Inflammatory macrophage treated with lipopolysaccharide for 4 hours (primary cell): Measurements from ENCODE around the gene LARGE1.
"Not testable (repeated sequence)": the region's sequence is repeated elsewhere in the genome, so short reads cannot be mapped to it uniquely, and the experiment has no call there.

Experiments
- DNase-seq: peaks from one replicate; pipeline ENCODE4 v3.0.0-alpha.2; 2020

The LARGE1 gene

GRCh38 chr22:33461698-33462434, 458.4 kb downstream of the LARGE1 start:
- no peak for DNase-seq

GRCh38 chr22:33461245-33461644, 459.0 kb downstream of the LARGE1 start:
- not testable (repeated sequence) for DNase-seq

- DNase-seq = no peak
Observed at GRCh38 chr22:33459137-33459536, 461.1 kb downstream of the LARGE1 start.

GRCh38 chr22:33456511-33456910, 463.8 kb downstream of the LARGE1 start:
- DNase-seq = no peak

- no peak for DNase-seq
Observed at GRCh38 chr22:33455036-33455435, 465.2 kb downstream of the LARGE1 start.

- no peak for DNase-seq
Observed at GRCh38 chr22:33451866-33452469, 468.3 kb downstream of the LARGE1 start.

- no peak for DNase-seq
Observed at GRCh38 chr22:33450756-33451155, 469.5 kb downstream of the LARGE1 start.

- no peak for DNase-seq
Observed at GRCh38 chr22:33447733-33448132, 472.5 kb downstream of the LARGE1 start.

GRCh38 chr22:33443683-33444082, 476.6 kb downstream of the LARGE1 start:
- no peak for DNase-seq

- no peak for DNase-seq
Observed at GRCh38 chr22:33440756-33441155, 479.5 kb downstream of the LARGE1 start.

GRCh38 chr22:33438273-33438672, 482.0 kb downstream of the LARGE1 start:
- no peak for DNase-seq

- DNase-seq = no peak
Observed at GRCh38 chr22:33431300-33431699, 489.0 kb downstream of the LARGE1 start.

GRCh38 chr22:33429281-33429680, 491.0 kb downstream of the LARGE1 start:
- DNase-seq = no peak

GRCh38 chr22:33427461-33427860, 492.8 kb downstream of the LARGE1 start:
- DNase-seq = no peak

- DNase-seq = no peak
Observed at GRCh38 chr22:33426451-33426850, 493.8 kb downstream of the LARGE1 start.

GRCh38 chr22:33421859-33422258, 498.4 kb downstream of the LARGE1 start:
- no peak for DNase-seq

- DNase-seq = no peak
Observed at GRCh38 chr22:33418484-33418883, 501.8 kb downstream of the LARGE1 start.

- DNase-seq = no peak
Observed at GRCh38 chr22:33415401-33415800, 504.9 kb downstream of the LARGE1 start.

- no peak for DNase-seq
Observed at GRCh38 chr22:33409079-33409478, 511.2 kb downstream of the LARGE1 start.

GRCh38 chr22:33405194-33405593, 515.1 kb downstream of the LARGE1 start:
- DNase-seq = no peak

- no peak for DNase-seq
Observed at GRCh38 chr22:33404723-33405122, 515.6 kb downstream of the LARGE1 start.

GRCh38 chr22:33402325-33402724, 518.0 kb downstream of the LARGE1 start:
- no peak for DNase-seq

GRCh38 chr22:33401291-33401690, 519.0 kb downstream of the LARGE1 start:
- DNase-seq = no peak

- DNase-seq = no peak
Observed at GRCh38 chr22:33400891-33401290, 519.4 kb downstream of the LARGE1 start.
